Measurements from ENCODE around the gene PIP5K1A.
"Not testable (repeated sequence)": the region's sequence is repeated elsewhere in the genome, so short reads cannot be mapped to it uniquely, and the experiment has no call there.

PIP5K1A gene

GRCh38 chr1:151197863-151198253 lies 494 bp upstream of the PIP5K1A start:
- Histone ChIP-seq H3K79me1 (ENCODE audit: low read length) (peaks cover 18% of the 10 kb centered on the region), H4K91ac (ENCODE audit: low read depth, low read length) (peak overlapping the region; percentile 47), H2BK12ac (ENCODE audit: low read length) (peak overlapping the region; percentile 24), H3K27me3 (ENCODE audit: insufficient read depth, low read length) (no peaks in the 10 kb centered on the region), H3K23ac (ENCODE audit: low read length) (no peak overlapping the region), H2AK5ac (ENCODE audit: low read length) (no peak overlapping the region), H3K18ac (ENCODE audit: low read length) (peak overlapping the region; percentile 69), H3K36me3 (ENCODE audit: control insufficient read depth in 1 of 2, insufficient read depth in 2 of 2, low read length in 2 of 2) (peaks cover 7 to 8% of the 10 kb centered on the region in 2 experiments), H2BK5ac (ENCODE audit: low read depth, low read length, poor library complexity) (peak overlapping the region; percentile 73), H2BK120ac (ENCODE audit: insufficient read depth, low read length, poor library complexity) (peak overlapping the region; percentile 66), H4K8ac (ENCODE audit: low read depth, low read length) (peak overlapping the region; percentile 82), H3K14ac (ENCODE audit: low read length) (peak overlapping the region; percentile 53), H3K9me3 (ENCODE audit: insufficient read depth, low read depth, low read length) (no peaks in the 10 kb centered on the region), H2AFZ (ENCODE audit: insufficient read depth, low read length, poor library complexity) (no peak overlapping the region), H4K12ac (ENCODE audit: low read depth, low read length) (peak overlapping the region; percentile 63), H3K4ac (ENCODE audit: low read depth, low read length) (no peak overlapping the region), H3K4me2 (ENCODE audit: low read length) (peak overlapping the region; percentile 96), H3K27ac (ENCODE audit: low read depth, low read length) (peak overlapping the region; percentile 78), H3K4me3 (ENCODE audit: low read depth, low read length) (peak overlapping the region; percentile 95), H3K4me1 (ENCODE audit: control insufficient read depth in 1 of 2, insufficient read depth in 2 of 2, low read length in 2 of 2) (peaks cover 4 to 11% of the 10 kb centered on the region in 2 experiments), H3K9ac (ENCODE audit: low read length) (no peak overlapping the region), H3K79me2 (ENCODE audit: control insufficient read depth, insufficient read depth, low read length, poor library complexity) (peaks cover 25% of the 10 kb centered on the region)
- peak; percentile 80 to 94 for DNase-seq
- WGBS (ENCODE audit: extremely low coverage, insufficient coverage, insufficient read length): no CpG with 5 or more reads among the region's 10 CpGs

- Histone ChIP-seq H3K18ac (ENCODE audit: low read length) (peak overlapping the region; percentile 84), H2AFZ (ENCODE audit: insufficient read depth, low read length, poor library complexity) (no peak overlapping the region), H3K14ac (ENCODE audit: low read length) (peak overlapping the region; percentile 90), H3K79me1 (ENCODE audit: low read length) (peaks cover 16% of the 10 kb centered on the region), H3K4ac (ENCODE audit: low read depth, low read length) (peak overlapping the region; percentile 82), H3K4me1 (ENCODE audit: control insufficient read depth in 1 of 2, insufficient read depth in 2 of 2, low read length in 2 of 2) (peaks cover 4 to 11% of the 10 kb centered on the region in 2 experiments), H3K4me2 (ENCODE audit: low read length) (peak overlapping the region; percentile 96), H3K27ac (ENCODE audit: low read depth, low read length) (peak overlapping the region; percentile 67), H4K91ac (ENCODE audit: low read depth, low read length) (peak overlapping the region; percentile 47), H2BK12ac (ENCODE audit: low read length) (peak overlapping the region; percentile 72), H2AK5ac (ENCODE audit: low read length) (peak overlapping the region; percentile 79), H3K23ac (ENCODE audit: low read length) (no peak overlapping the region), H2BK120ac (ENCODE audit: insufficient read depth, low read length, poor library complexity) (peak overlapping the region; percentile 43), H3K9ac (ENCODE audit: low read length) (peak overlapping the region; percentile 80), H3K27me3 (ENCODE audit: insufficient read depth, low read length) (no peaks in the 10 kb centered on the region), H3K36me3 (ENCODE audit: control insufficient read depth in 1 of 2, insufficient read depth in 2 of 2, low read length in 2 of 2) (peaks cover 10 to 16% of the 10 kb centered on the region in 2 experiments), H4K12ac (ENCODE audit: low read depth, low read length) (no peak overlapping the region), H3K79me2 (ENCODE audit: control insufficient read depth, insufficient read depth, low read length, poor library complexity) (peaks cover 31% of the 10 kb centered on the region), H2BK5ac (ENCODE audit: low read depth, low read length, poor library complexity) (peak overlapping the region; percentile 88), H4K8ac (ENCODE audit: low read depth, low read length) (peak overlapping the region; percentile 19), H3K4me3 (ENCODE audit: low read depth, low read length) (peak overlapping the region; percentile 64), H3K9me3 (ENCODE audit: insufficient read depth, low read depth, low read length) (no peaks in the 10 kb centered on the region)
- no CpG with 5 or more reads among the region's 11 CpGs for WGBS (ENCODE audit: extremely low coverage, insufficient coverage, insufficient read length)
- peak; percentile 82 to 88 for DNase-seq
Observed at GRCh38 chr1:151199873-151200581, 1.7 kb downstream of the PIP5K1A start.

GRCh38 chr1:151205381-151205965 lies 7.1 kb downstream of the PIP5K1A start:
- H4K12ac ChIP-seq (ENCODE audit: low read depth, low read length); H3K4me1 ChIP-seq (ENCODE audit: control insufficient read depth in 1 of 2, insufficient read depth in 2 of 2, low read length in 2 of 2); H3K4me3 ChIP-seq (ENCODE audit: low read depth, low read length); H4K91ac ChIP-seq (ENCODE audit: low read depth, low read length); H3K9ac ChIP-seq (ENCODE audit: low read length); H3K14ac ChIP-seq (ENCODE audit: low read length); H3K4me2 ChIP-seq (ENCODE audit: low read length); H3K9me3 ChIP-seq (ENCODE audit: insufficient read depth, low read depth, low read length); H3K27ac ChIP-seq (ENCODE audit: low read depth, low read length); H3K79me1 ChIP-seq (ENCODE audit: low read length); H2AK5ac ChIP-seq (ENCODE audit: low read length); H2BK120ac ChIP-seq (ENCODE audit: insufficient read depth, low read length, poor library complexity); H3K27me3 ChIP-seq (ENCODE audit: insufficient read depth, low read length); H3K23ac ChIP-seq (ENCODE audit: low read length); H4K8ac ChIP-seq (ENCODE audit: low read depth, low read length); H2AFZ ChIP-seq (ENCODE audit: insufficient read depth, low read length, poor library complexity); H2BK12ac ChIP-seq (ENCODE audit: low read length); H3K18ac ChIP-seq (ENCODE audit: low read length); H2BK5ac ChIP-seq (ENCODE audit: low read depth, low read length, poor library complexity): not testable (repeated sequence)
- H3K4ac ChIP-seq (ENCODE audit: low read depth, low read length): peak overlapping the region; percentile 24
- WGBS (ENCODE audit: extremely low coverage, insufficient coverage, insufficient read length): no CpG with 5 or more reads among the region's 12 CpGs
- peaks cover 24% of the 10 kb centered on the region for H3K79me2 ChIP-seq (ENCODE audit: control insufficient read depth, insufficient read depth, low read length, poor library complexity)
- peak; percentile 86 to 89 for DNase-seq
- peaks cover 32 to 49% of the 10 kb centered on the region in 2 experiments for H3K36me3 ChIP-seq (ENCODE audit: control insufficient read depth in 1 of 2, insufficient read depth in 2 of 2, low read length in 2 of 2)

GRCh38 chr1:151210830-151211229 lies 12.5 kb downstream of the PIP5K1A start:
- H3K4me2 ChIP-seq (ENCODE audit: low read length): no peak overlapping the region
- H2BK5ac ChIP-seq (ENCODE audit: low read depth, low read length, poor library complexity): no peak overlapping the region
- no peak overlapping the region for H4K8ac ChIP-seq (ENCODE audit: low read depth, low read length)
- H3K14ac ChIP-seq (ENCODE audit: low read length): no peak overlapping the region
- H3K79me1 ChIP-seq (ENCODE audit: low read length): no peaks in the 10 kb centered on the region
- H3K79me2 ChIP-seq (ENCODE audit: control insufficient read depth, insufficient read depth, low read length, poor library complexity): peaks cover 8% of the 10 kb centered on the region
- H3K27ac ChIP-seq (ENCODE audit: low read depth, low read length): no peak overlapping the region
- WGBS (ENCODE audit: extremely low coverage, insufficient coverage, insufficient read length): no CpG with 5 or more reads among the region's 1 CpG
- no peaks in the 10 kb centered on the region for H3K9me3 ChIP-seq (ENCODE audit: insufficient read depth, low read depth, low read length)
- no peak overlapping the region for H2AK5ac ChIP-seq (ENCODE audit: low read length)
- H3K9ac ChIP-seq (ENCODE audit: low read length): no peak overlapping the region
- peaks cover 30 to 45% of the 10 kb centered on the region in 2 experiments for H3K36me3 ChIP-seq (ENCODE audit: control insufficient read depth in 1 of 2, insufficient read depth in 2 of 2, low read length in 2 of 2)
- no peak overlapping the region for H2AFZ ChIP-seq (ENCODE audit: insufficient read depth, low read length, poor library complexity)
- no peak overlapping the region for H3K4me3 ChIP-seq (ENCODE audit: low read depth, low read length)
- no peak overlapping the region for H2BK12ac ChIP-seq (ENCODE audit: low read length)
- peak overlapping the region; percentile 62 for H3K4ac ChIP-seq (ENCODE audit: low read depth, low read length)
- no peaks in the 10 kb centered on the region for H3K4me1 ChIP-seq (ENCODE audit: control insufficient read depth in 1 of 2, insufficient read depth in 2 of 2, low read length in 2 of 2)
- H2BK120ac ChIP-seq (ENCODE audit: insufficient read depth, low read length, poor library complexity): no peak overlapping the region
- H3K18ac ChIP-seq (ENCODE audit: low read length): no peak overlapping the region
- H4K12ac ChIP-seq (ENCODE audit: low read depth, low read length): no peak overlapping the region
- peak in 1 of 2 donors; percentile 18 for DNase-seq
- no peak overlapping the region for H3K23ac ChIP-seq (ENCODE audit: low read length)
- no peak overlapping the region for H4K91ac ChIP-seq (ENCODE audit: low read depth, low read length)
- no peaks in the 10 kb centered on the region for H3K27me3 ChIP-seq (ENCODE audit: insufficient read depth, low read length)

Data from trophoblast cell (in vitro differentiated cells and primary cell).